Endothelial cell of umbilical vein (primary cell): ENCODE results near the gene ZCRB1. TPM values are rescaled to one million over a fixed set of nuclear protein-coding genes. Genes with fewer than 3 reads are reported as not detected.

Experiments
- BruUV-seq: library from RNA; stranded (reverse); fragments of 400-500 nt; replicated peaks from 2 replicates; lab custom pipeline; 2021; lab: Mats Ljungman, UMichigan
- CTCF ChIA-PET: fragments of 300-600, 350-600 bp; sonication (Branson Sonifier 250); formaldehyde crosslinking; loops from one replicate; lab custom pipeline; 2021; ENCODE audit warnings: antibody characterized with exemption, inconsistent platforms; lab: Charles Lee
- POLR2A ChIA-PET: fragments of 300-600, 350-600 bp; sonication (Branson Sonifier 250); formaldehyde crosslinking; loops from one replicate; lab custom pipeline; 2021; ENCODE audit warnings: antibody characterized with exemption, inconsistent platforms; lab: Charles Lee
- DNase-seq: peaks from one replicate; pipeline ENCODE4 v3.0.0-alpha.2; 2011; ENCODE audit warnings: low read depth, low spot score
- FAIRE-seq: peaks from 2 replicates; lab custom pipeline; 2011; peaks lifted over from hg19 to GRCh38; lab: Jason Lieb, UNC
- H2AFZ ChIP-seq: 2 replicates; pipeline ENCODE4 v1.6.0; 2012; ENCODE audit warnings: low read depth, low read length, control low read depth, inconsistent platforms
- H3K27ac ChIP-seq: 2 replicates; pipeline ENCODE4 v1.5.1; 2011; ENCODE audit warnings: low read depth, mild to moderate bottlenecking, control low read depth, low read length, moderate library complexity; ENCODE audit not compliant: insufficient read depth
- H3K27me3 ChIP-seq, 2 experiments: 2 replicates each; pipeline versions ENCODE4 v1.6.0 to v1.6.1; 2011; ENCODE audit warnings: low read length in 2 of 2, mixed read lengths in 1 of 2; ENCODE audit not compliant: control insufficient read depth in 2 of 2, insufficient read depth in 2 of 2
- H3K36me3 ChIP-seq, 2 experiments: 2 replicates in 1 of 2; 3 replicates in 1 of 2; pipeline ENCODE4 v1.5.1; 2011; ENCODE audit warnings: low read length in 2 of 2, mild to moderate bottlenecking in 1 of 2, moderate library complexity in 1 of 2; ENCODE audit not compliant: control insufficient read depth in 2 of 2, insufficient read depth in 2 of 2; ENCODE audit errors: extremely low read depth in 1 of 2
- H3K4me1 ChIP-seq: 3 replicates; pipeline ENCODE4 v1.5.1; 2011; ENCODE audit warnings: mild to moderate bottlenecking, low read length; ENCODE audit not compliant: control insufficient read depth, insufficient read depth; ENCODE audit errors: extremely low read depth
- H3K4me2 ChIP-seq: 2 replicates; pipeline ENCODE4 v1.6.1; 2011; ENCODE audit warnings: low read length, control low read depth, mixed read lengths; ENCODE audit not compliant: insufficient read depth
- H3K4me3 ChIP-seq, 3 experiments: fragments of 200-600 bp in 1 of 3; sonication (generic), shearing (Covaris generic) in 1 of 3; replicated peaks in 1 of 3; 2 replicates each; pipeline ENCODE4 v1.5.1; 2011 to 2016; ENCODE audit warnings: control low read depth in 3 of 3, low read length in 3 of 3, mild to moderate bottlenecking in 2 of 3, inconsistent platforms in 1 of 3, low read depth in 1 of 3, moderate library complexity in 1 of 3; ENCODE audit not compliant: insufficient read depth in 1 of 3
- H3K79me2 ChIP-seq: 2 replicates; pipeline ENCODE4 v1.6.0; 2012; ENCODE audit warnings: low read length, inconsistent platforms; ENCODE audit not compliant: control insufficient read depth, insufficient read depth
- H3K9ac ChIP-seq: replicated peaks from 2 replicates; pipeline ENCODE3; 2011; ENCODE audit warnings: low read length, control low read depth; ENCODE audit not compliant: insufficient read depth; ENCODE audit errors: extremely low read depth
- H3K9me1 ChIP-seq: replicated peaks from 3 replicates; pipeline ENCODE4 v1.6.0; 2011; ENCODE audit warnings: mild to moderate bottlenecking, low read length; ENCODE audit not compliant: control insufficient read depth, insufficient read depth; ENCODE audit errors: extremely low read depth
- H3K9me3 ChIP-seq: replicated peaks from 2 replicates; pipeline ENCODE4 v1.5.1; 2012; ENCODE audit warnings: low read length, inconsistent platforms; ENCODE audit not compliant: control insufficient read depth, insufficient read depth
- H4K20me1 ChIP-seq: replicated peaks from 2 replicates; pipeline ENCODE3; 2011; ENCODE audit warnings: mild to moderate bottlenecking, low read length; ENCODE audit not compliant: control insufficient read depth, insufficient read depth; ENCODE audit errors: extremely low read depth
- CTCF ChIP-seq, 2 donors: IDR thresholded peaks; 1 replicate in 1 of 2; 2 replicates in 1 of 2; pipeline ENCODE4 v1.5.1; 2011; ENCODE audit warnings: low read length in 2 of 2, mild to moderate bottlenecking in 2 of 2, moderate library complexity in 2 of 2, control low read depth in 1 of 2, inconsistent platforms in 1 of 2, low read depth in 1 of 2; ENCODE audit not compliant: insufficient read depth in 1 of 2; ENCODE audit errors: extremely low read depth in 1 of 2
- EZH2 ChIP-seq: IDR thresholded peaks from 2 replicates; pipeline ENCODE4 v1.6.1; 2012; ENCODE audit warnings: borderline replicate concordance, low read depth, mild to moderate bottlenecking, moderate library complexity, low read length, inconsistent platforms; ENCODE audit not compliant: severe bottlenecking
- FOS ChIP-seq: IDR thresholded peaks from 2 replicates; pipeline ENCODE4 v1.6.1; 2011; ENCODE audit warnings: mild to moderate bottlenecking, low read length, moderate library complexity, borderline replicate concordance; ENCODE audit not compliant: insufficient read depth
- GATA2 ChIP-seq: IDR thresholded peaks from 2 replicates; pipeline ENCODE4 v1.7.0; 2011; ENCODE audit warnings: low read depth, mild to moderate bottlenecking, moderate library complexity, mixed read lengths, low read length; ENCODE audit not compliant: insufficient read length, insufficient read depth
- JUN ChIP-seq: IDR thresholded peaks from 2 replicates; pipeline ENCODE4 v1.6.1; 2011; ENCODE audit warnings: borderline replicate concordance, low read depth; ENCODE audit not compliant: insufficient read length, insufficient read depth
- MAX ChIP-seq: IDR thresholded peaks from 2 replicates; pipeline ENCODE4 v1.6.1; 2011; ENCODE audit not compliant: insufficient read depth, insufficient read length
- MYC ChIP-seq: IDR thresholded peaks from one replicate; pipeline ENCODE4 v1.6.1; 2011; ENCODE audit warnings: mild to moderate bottlenecking, low read depth, low read length
- POLR2A ChIP-seq: IDR thresholded peaks from 2 replicates; pipeline ENCODE4 v1.6.1; 2012; ENCODE audit warnings: low read depth, mild to moderate bottlenecking, control low read depth, low read length
- POLR2AphosphoS5 ChIP-seq: IDR thresholded peaks from 2 replicates; pipeline ENCODE4 v1.6.1; 2012; ENCODE audit warnings: low read depth, mild to moderate bottlenecking, control low read depth, low read length, moderate library complexity; ENCODE audit not compliant: insufficient read depth
- dilution Hi-C: fragments of 300-500 bp; cut with MboI; formaldehyde crosslinking; loops from one replicate; pipeline ENCODE4 v1.15.0; 2019; ENCODE audit warnings: low sequenced_read_pairs; ENCODE audit not compliant: extremely low pct_ligation_motif_present
- intact Hi-C: fragments of 100-400 bp; cut with micrococcal nuclease; formaldehyde crosslinking; loops from one replicate; pipeline ENCODE4 v1.10.0; 2022
- polyA plus RNA-seq, 4 experiments: library from polyadenylated mRNA; depleted of rRNA in 3 of 4; stranded (reverse) in 3 of 4; unstranded in 1 of 4; fragments of >200 nt; gene quantifications; 2 replicates each; pipeline versions ENCODE4 v1.2.1 to v1.2.3, GENCODE V29; 2011 to 2012; ENCODE audit warnings: missing spikeins in 1 of 4
- total RNA-seq: library from RNA; stranded (reverse); gene quantifications from 2 replicates; pipeline ENCODE4 v1.2.3, GENCODE V29; 2021

Gene ZCRB1
- total and polyA plus RNA-seq, 2 donors (not counting 3 experiments of a cell fraction or from before 2014, with no cell fraction given): 13.2 to 55.3 TPM

DNA sequence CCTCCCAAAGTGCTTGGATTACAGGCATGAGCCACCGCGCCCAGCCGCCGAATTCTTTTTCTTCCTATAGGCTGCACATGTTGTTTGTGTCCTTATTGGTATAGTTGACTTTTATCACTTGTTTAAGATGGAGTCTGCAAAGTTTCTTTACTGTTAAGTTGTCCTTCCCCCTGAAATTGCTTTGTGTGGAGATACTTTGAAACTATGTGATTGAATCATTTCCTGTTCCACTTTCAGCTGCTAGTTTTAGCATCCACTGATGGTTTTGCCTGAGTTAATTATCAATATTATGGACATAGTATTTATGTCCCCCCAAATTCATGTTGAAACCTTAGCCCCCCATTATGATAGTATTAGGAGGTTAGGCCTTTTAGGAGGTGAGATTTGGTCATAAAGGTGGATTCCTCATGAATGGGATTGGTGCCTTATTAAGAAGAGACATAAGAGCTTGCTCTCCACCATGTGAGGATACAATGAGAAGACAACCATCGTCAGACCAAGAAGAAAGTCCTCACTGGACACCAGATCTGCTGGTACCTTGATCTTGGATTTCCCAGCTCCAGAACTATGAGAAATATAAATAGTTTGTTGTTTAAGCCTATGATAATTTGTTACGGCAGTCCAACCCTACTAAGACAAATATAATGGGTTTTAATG lies 35.0 kb upstream of the ZCRB1 start:
- BruUV-seq: no TSS peak
- dilution Hi-C loops: no loop called here
- H3K9me3 ChIP-seq: no peaks in the 10 kb centered on the region
- H3K4me1 ChIP-seq: peaks cover 7% of the 10 kb centered on the region
- H4K20me1 ChIP-seq: no peaks in the 10 kb centered on the region
- no peak overlapping the region for H2AFZ ChIP-seq
- no peak for TF ChIP-seq POLR2A
- no peak for TF ChIP-seq JUN
- no peak for TF ChIP-seq MYC
- no peak for TF ChIP-seq GATA2
- no peak for TF ChIP-seq FOS
- no peak for TF ChIP-seq MAX
- TF ChIP-seq EZH2: no peak
- TF ChIP-seq POLR2AphosphoS5: no peak
- no peak for TF ChIP-seq CTCF (IDR thresholded peaks at IDR 0.05; ENCODE audit: extremely low read depth in 1 of 2, insufficient read depth in 1 of 2, low read depth in 1 of 2, low read length in 2 of 2)
- H3K36me3 ChIP-seq: peaks cover 2 to 4% of the 10 kb centered on the region in 2 experiments
- DNase-seq (peak; percentile 11), FAIRE-seq (peak; percentile 61)
- H3K4me3 ChIP-seq: no peak overlapping the region
- no peak overlapping the region for H3K27ac ChIP-seq
- H3K4me2 ChIP-seq: peak overlapping the region; percentile 17
- POLR2A ChIA-PET: no interaction called here
- H3K9me1 ChIP-seq: no peaks in the 10 kb centered on the region
- intact Hi-C loops: no loop called here
- CTCF ChIA-PET: interaction anchor here (1.0 to 3.1 kb wide), 3 partner anchors 11 to 76 kb away, joined by 3 to 19 read pairs (median 4); no protein-coding TSS in a partner anchor
- no peak overlapping the region for H3K9ac ChIP-seq
- H3K79me2 ChIP-seq: peaks cover 22% of the 10 kb centered on the region
- H3K27me3 ChIP-seq: no peaks in the 10 kb centered on the region
